ENCODE measurements around the gene AHRR. TPM values are rescaled to one million over a fixed set of nuclear protein-coding genes. Genes with fewer than 3 reads are reported as not detected.

Gene AHRR
- total and polyA plus RNA-seq, 2 of the 4 experiments (the other 2 are of a cell fraction), result 15.6 to 37.1 TPM

- H3K36me3 ChIP-seq (ENCODE audit: control insufficient read depth, insufficient read depth, low read length), result peaks cover 43% of the 10 kb centered on the region
- no peak overlapping the region; the same call in 1 of the 2 replicates for H3K4ac ChIP-seq (ENCODE audit: low read depth, low read length)
- H4K5ac ChIP-seq (ENCODE audit: low read depth, low read length), result no peak overlapping the region
- no peak overlapping the region for H3K27ac ChIP-seq (ENCODE audit: insufficient read depth, low read length)
- H3K18ac ChIP-seq (ENCODE audit: low read depth, low read length), result no peak overlapping the region
- H4K20me1 ChIP-seq (ENCODE audit: insufficient read depth, low read length), result peaks cover 65% of the 10 kb centered on the region
- H3K79me1 ChIP-seq (ENCODE audit: low read depth in 1 of 2, low read length in 2 of 2), result peaks cover 13 to 65% of the 10 kb centered on the region in 2 experiments
- H4K8ac ChIP-seq (ENCODE audit: low read depth in 2 of 2, low read length in 2 of 2), result no peak overlapping the region
- H2BK120ac ChIP-seq (ENCODE audit: low read depth, low read length), result no peak overlapping the region
- no peak overlapping the region for H2BK20ac ChIP-seq (ENCODE audit: low read depth, low read length)
- H4K91ac ChIP-seq (ENCODE audit: insufficient read depth, low read depth, low read length), result no peak overlapping the region
- H3K9me3 ChIP-seq (ENCODE audit: control insufficient read depth, insufficient read depth, low read length), result no peaks in the 10 kb centered on the region
- H2AK9ac ChIP-seq (replicated peaks; ENCODE audit: low read depth, low read length, poor library complexity), result no peak overlapping the region
- DNase-seq, result no peak
- H2AFZ ChIP-seq (replicated peaks; ENCODE audit: low read length, poor library complexity), result no peak overlapping the region
- H3K9me1 ChIP-seq (ENCODE audit: insufficient read depth, low read length), result peaks cover 7% of the 10 kb centered on the region; the same call in 1 of the 2 replicates
- no TSS peak for BruUV-seq (replicated peaks)
- CTCF ChIA-PET, result no interaction called here
- dilution Hi-C loops (cut with HindIII; ENCODE audit: low sequenced_read_pairs, unreplicated experiment) (no loop called here), intact Hi-C loops (cut with micrococcal nuclease) (loop anchor here (10.0 kb wide), 2 partner anchors 301 to 591 kb away; partner anchors contain the start of gene CEP72), in situ Hi-C loops (cut with MboI; ENCODE audit: low sequenced_read_pairs) (loop anchor here (5.0 kb wide), 1 partner anchor 123 kb away; no protein-coding TSS in a partner anchor)
- no peak overlapping the region for H3K4me3 ChIP-seq (ENCODE audit: insufficient read depth, low read depth, low read length)
- no peak overlapping the region for H3K56ac ChIP-seq (ENCODE audit: extremely low read depth, insufficient read depth, low read length)
- POLR2A ChIA-PET (ENCODE audit: unreplicated experiment), result interaction anchor here (0.6 kb wide), 1 partner anchor 156 kb away, joined by 5 read pairs; no protein-coding TSS in a partner anchor
- H3K4me1 ChIP-seq (ENCODE audit: control insufficient read depth, insufficient read depth, low read length), result peaks cover 10% of the 10 kb centered on the region
- H3K14ac ChIP-seq (replicated peaks; ENCODE audit: low read depth, low read length), result no peak overlapping the region
- no peak overlapping the region for H3K23ac ChIP-seq (ENCODE audit: low read depth, low read length)
- H2BK5ac ChIP-seq (ENCODE audit: low read depth, low read length, poor library complexity, severe bottlenecking), result no peak overlapping the region
- no peak overlapping the region for H3K9ac ChIP-seq (ENCODE audit: low read depth, low read length)
- no peak for ATAC-seq (ENCODE audit: low read depth)
- TF ChIP-seq MAFK (IDR thresholded peaks at IDR 0.05; ENCODE audit: low read depth, low read length) (no peak), CTCF (conservative IDR thresholded peaks at IDR 0.05; ENCODE audit: low read depth, low read length) (no peak), BHLHE40 (IDR thresholded peaks at IDR 0.05; ENCODE audit: low read depth, low read length) (no peak), CEBPB (IDR thresholded peaks at IDR 0.05; ENCODE audit: low read depth, low read length) (no peak), NFE2L2 (IDR thresholded peaks at IDR 0.05; ENCODE audit: low read depth, low read length) (no peak), USF2 (IDR thresholded peaks at IDR 0.05; ENCODE audit: low read depth, low read length) (no peak), MAZ (IDR thresholded peaks at IDR 0.05; ENCODE audit: borderline replicate concordance, low read depth, low read length) (no peak)
- 93% methylated on average over 11 of the region's 17 CpGs; no CpG with 5 or more reads in 1 of the 2 experiments for WGBS, 2 experiments (ENCODE audit: extremely low coverage in 2 of 2, insufficient read length in 1 of 2)
- H3K4me2 ChIP-seq (ENCODE audit: low read depth, low read length), result no peak overlapping the region
- no peak overlapping the region for H2AK5ac ChIP-seq (ENCODE audit: low read depth, low read length)
- no peaks in the 10 kb centered on the region for H3K27me3 ChIP-seq (ENCODE audit: control insufficient read depth, insufficient read depth, low read length)
- H2BK15ac ChIP-seq (ENCODE audit: low read depth, low read length), result no peak overlapping the region
These were observed 7.6 kb upstream of the AHRR start for GRCh38 chr5:313806-314376.
